NT2/D1 (cell line): ENCODE results near the gene NDUFV2.

ENCODE experiments used
- DNase-seq: peaks from one replicate; pipeline ENCODE4 v3.0.0-alpha.2; 2011; ENCODE audit warnings: low read depth, low spot score
- H3K27me3 ChIP-seq: 2 replicates; pipeline ENCODE4 v1.6.0; 2011; ENCODE audit warnings: mild to moderate bottlenecking; ENCODE audit not compliant: insufficient read length, insufficient read depth
- H3K36me3 ChIP-seq: 2 replicates; pipeline ENCODE4 v1.6.1; 2011; ENCODE audit warnings: mild to moderate bottlenecking, low read length, mixed read lengths; ENCODE audit not compliant: insufficient read depth, insufficient read length
- H3K4me1 ChIP-seq: 2 replicates; pipeline ENCODE4 v1.5.1; 2011; ENCODE audit not compliant: insufficient read depth, insufficient read length
- H3K4me3 ChIP-seq: 2 replicates; pipeline ENCODE4 v1.5.1; 2011; ENCODE audit warnings: low read depth; ENCODE audit not compliant: insufficient read length
- H3K9ac ChIP-seq: 2 replicates; pipeline ENCODE4 v1.6.0; 2011; ENCODE audit warnings: low read depth; ENCODE audit not compliant: insufficient read length
- H3K9me3 ChIP-seq: 2 replicates; pipeline ENCODE4 v1.5.1; 2011; ENCODE audit warnings: mild to moderate bottlenecking, low read length; ENCODE audit not compliant: insufficient read depth
- SUZ12 ChIP-seq: IDR thresholded peaks from 2 replicates; pipeline ENCODE4 v1.6.1; 2011; ENCODE audit not compliant: insufficient read length, insufficient read depth; ENCODE audit errors: extremely low read depth
- YY1 ChIP-seq: IDR thresholded peaks from 2 replicates; pipeline ENCODE4 v1.6.1; 2011; ENCODE audit not compliant: insufficient read length, insufficient read depth
- ZNF274 ChIP-seq: IDR thresholded peaks from 2 replicates; pipeline ENCODE4 v1.6.1; 2011; ENCODE audit warnings: mild to moderate bottlenecking, low read depth, low read length

The NDUFV2 gene

DNA sequence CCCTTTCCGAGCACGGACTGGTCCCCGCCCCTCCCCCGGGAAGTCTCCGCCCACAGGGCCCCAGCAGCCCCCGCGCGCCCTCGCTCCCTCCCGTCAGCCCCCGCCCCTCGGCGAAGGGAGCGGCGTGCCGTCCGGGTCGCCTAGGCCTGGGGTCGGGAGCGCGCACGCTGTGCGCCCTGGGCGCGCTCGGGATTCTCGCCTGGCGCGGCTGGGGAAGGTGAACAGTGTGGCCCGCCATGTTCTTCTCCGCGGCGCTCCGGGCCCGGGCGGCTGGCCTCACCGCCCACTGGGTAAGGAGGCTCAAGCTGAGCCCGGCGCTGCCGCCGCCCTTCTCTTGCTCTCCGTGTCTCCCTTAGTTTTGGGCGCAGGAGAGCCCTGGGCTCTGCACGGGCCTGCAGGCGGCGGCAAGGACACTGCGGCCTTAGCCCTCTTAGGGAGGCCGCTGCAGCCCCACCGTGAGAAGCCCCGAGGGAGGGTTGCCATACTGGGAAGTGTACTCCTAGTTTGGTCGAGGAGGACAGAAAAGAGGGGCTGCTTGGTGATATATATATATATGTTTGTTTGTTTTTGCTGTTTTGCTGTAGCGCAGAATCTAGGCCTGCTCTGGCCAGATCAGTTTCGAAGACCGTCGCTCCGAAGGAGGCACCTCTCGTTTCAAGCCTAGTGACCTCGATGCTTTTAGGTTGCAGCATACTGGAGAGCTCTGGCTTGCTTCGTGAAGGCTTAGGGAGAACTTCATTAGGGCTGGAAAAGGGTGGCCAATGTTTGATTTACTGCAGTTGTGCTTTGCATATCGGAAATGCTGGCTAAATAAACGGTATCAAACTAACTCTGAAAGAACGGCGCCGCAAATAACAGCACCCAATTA is at the start of gene NDUFV2:
TSS of gene NDUFV2 (plus strand) at position 192 of the 868 bp plus-strand sequence. CDS start at position 237, 45 bp downstream.
- H3K4me1 ChIP-seq, result no peaks in the 10 kb centered on the region
- H3K9me3 ChIP-seq, result no peaks in the 10 kb centered on the region
- DNase-seq, result peak; percentile 84
- H3K36me3 ChIP-seq, result peaks cover 4% of the 10 kb centered on the region
- H3K27me3 ChIP-seq, result no peaks in the 10 kb centered on the region
- peak within 1 kb of the TSS; percentile 78 for H3K4me3 ChIP-seq
- H3K9ac ChIP-seq, result peak within 1 kb of the TSS; percentile 93
- TF ChIP-seq YY1 (peak; percentile 13), ZNF274 (no peak)

DNA sequence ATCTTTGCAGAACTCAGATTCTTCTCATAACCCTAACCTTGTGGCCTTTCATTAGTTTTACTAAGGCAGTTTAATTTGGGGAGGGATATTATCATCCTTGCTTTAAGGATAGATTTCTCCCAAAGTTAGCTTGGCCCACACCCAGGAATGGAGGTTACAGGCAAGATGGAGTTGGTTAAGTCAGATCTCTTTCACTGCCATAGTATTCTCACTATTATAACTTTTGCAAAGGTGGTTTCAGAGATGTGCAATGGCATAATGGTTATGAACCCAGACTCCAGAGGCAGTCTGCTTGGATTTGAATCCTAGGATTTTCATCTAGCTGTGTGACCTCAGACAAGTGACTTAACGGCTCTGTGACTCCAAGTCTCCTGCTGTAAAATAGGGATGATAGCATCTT is 48.7 kb upstream of the NDUFV2 start:
- Histone ChIP-seq H3K4me1 (no peaks in the 10 kb centered on the region), H3K9ac (no peak overlapping the region), H3K36me3 (no peaks in the 10 kb centered on the region), H3K27me3 (no peaks in the 10 kb centered on the region), H3K4me3 (no peak overlapping the region), H3K9me3 (peaks cover 37% of the 10 kb centered on the region)
- no peak for TF ChIP-seq YY1
- TF ChIP-seq ZNF274, result no peak
- TF ChIP-seq SUZ12, result no peak
- no peak for DNase-seq

DNA sequence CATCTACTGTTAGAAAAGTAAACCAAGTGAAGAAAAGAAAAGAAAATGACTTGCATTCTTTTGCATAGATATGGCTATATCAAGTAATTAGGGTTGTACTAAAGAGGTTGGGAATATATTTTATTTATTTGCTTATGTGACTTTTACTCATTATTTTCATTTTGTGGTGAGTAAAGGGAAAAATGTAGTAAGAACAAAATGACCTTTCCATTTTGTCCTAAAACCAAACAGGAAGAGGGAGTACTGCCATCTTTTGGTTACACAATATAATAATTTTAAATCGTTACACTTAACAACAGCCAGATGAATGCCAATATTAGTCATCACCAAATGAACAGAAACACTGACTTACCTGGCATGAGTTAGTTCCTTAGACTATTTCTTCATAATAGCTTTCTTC is 47.3 kb upstream of the NDUFV2 start:
- H3K9ac ChIP-seq, result no peak overlapping the region
- no peaks in the 10 kb centered on the region for H3K27me3 ChIP-seq
- peaks cover 28% of the 10 kb centered on the region for H3K9me3 ChIP-seq
- DNase-seq, result no peak
- H3K36me3 ChIP-seq, result no peaks in the 10 kb centered on the region
- H3K4me3 ChIP-seq, result no peak overlapping the region
- H3K4me1 ChIP-seq, result no peaks in the 10 kb centered on the region
- TF ChIP-seq ZNF274 (no peak), YY1 (no peak), SUZ12 (no peak)

DNA sequence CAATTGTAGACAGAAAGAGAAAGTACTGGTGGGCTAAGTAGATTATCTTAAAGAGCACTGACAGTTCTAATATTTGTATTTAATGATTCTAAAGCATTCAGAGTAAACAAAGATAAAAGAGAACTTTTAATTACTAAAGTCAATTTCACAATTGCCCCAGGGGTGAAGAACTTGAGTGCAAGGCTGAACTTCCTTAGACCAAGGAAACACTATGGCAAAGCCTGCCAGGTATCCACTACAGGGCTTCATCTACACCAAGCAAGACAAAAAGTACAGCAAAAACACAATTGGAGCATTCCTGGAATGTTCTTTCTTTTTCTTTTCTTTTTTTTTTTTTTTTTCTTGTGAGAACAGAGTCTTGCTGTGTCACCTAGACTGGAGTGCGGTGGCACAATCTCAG is 46.9 kb upstream of the NDUFV2 start:
- TF ChIP-seq ZNF274, result no peak
- TF ChIP-seq YY1, result no peak
- TF ChIP-seq SUZ12, result no peak
- H3K4me1 ChIP-seq, result no peaks in the 10 kb centered on the region
- H3K36me3 ChIP-seq, result no peaks in the 10 kb centered on the region
- no peaks in the 10 kb centered on the region for H3K27me3 ChIP-seq
- DNase-seq, result no peak
- peaks cover 24% of the 10 kb centered on the region for H3K9me3 ChIP-seq
- no peak overlapping the region for H3K9ac ChIP-seq
- H3K4me3 ChIP-seq, result no peak overlapping the region

DNA sequence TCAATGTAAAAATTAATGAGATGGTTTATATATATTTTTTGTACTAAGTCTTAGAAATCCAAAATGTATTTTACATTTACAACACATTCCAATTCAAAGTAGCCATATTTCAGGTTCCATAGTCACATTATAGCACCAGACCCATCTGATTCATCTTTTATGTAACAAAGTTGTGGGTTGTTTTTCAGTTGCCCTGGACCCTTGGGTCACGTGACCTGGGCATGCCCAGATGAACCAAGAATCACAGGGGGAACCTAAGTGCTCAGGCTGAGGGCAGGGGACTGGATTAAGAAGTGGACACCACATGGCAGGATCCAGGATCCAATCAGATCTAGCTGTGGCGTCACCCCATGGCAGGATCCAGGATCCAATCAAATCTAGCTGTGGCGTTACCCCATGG is 44.9 kb upstream of the NDUFV2 start:
- no peaks in the 10 kb centered on the region for H3K36me3 ChIP-seq
- no peaks in the 10 kb centered on the region for H3K4me1 ChIP-seq
- no peak for DNase-seq
- no peaks in the 10 kb centered on the region for H3K27me3 ChIP-seq
- no peak for TF ChIP-seq SUZ12
- TF ChIP-seq ZNF274, result no peak
- no peak for TF ChIP-seq YY1
- H3K9me3 ChIP-seq, result peaks cover 9% of the 10 kb centered on the region
- no peak overlapping the region for H3K4me3 ChIP-seq
- H3K9ac ChIP-seq, result no peak overlapping the region

DNA sequence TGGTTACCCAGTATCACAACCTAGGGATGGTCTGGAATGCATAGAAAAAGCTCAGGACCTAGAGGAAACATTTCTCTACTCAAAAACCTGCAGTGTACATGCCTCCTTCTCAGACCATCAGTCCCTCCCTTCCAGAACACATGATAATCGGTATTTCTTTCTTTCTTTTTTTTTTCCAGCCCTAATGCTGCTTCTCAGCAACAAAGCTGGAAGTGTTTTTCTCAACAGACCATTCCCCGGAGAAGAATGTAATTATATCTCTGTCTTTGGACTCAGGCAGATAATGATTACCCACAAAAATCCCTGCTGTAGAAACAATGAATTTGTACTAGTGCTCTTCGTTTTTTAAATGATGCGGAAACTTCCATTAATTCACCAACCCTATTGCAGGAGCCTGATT is 44.1 kb upstream of the NDUFV2 start:
- TF ChIP-seq SUZ12 (no peak), ZNF274 (no peak), YY1 (no peak)
- Histone ChIP-seq H3K9me3 (peaks cover 1% of the 10 kb centered on the region; the same call in 1 of the 2 replicates), H3K4me3 (no peak overlapping the region), H3K9ac (no peak overlapping the region), H3K36me3 (no peaks in the 10 kb centered on the region), H3K4me1 (no peaks in the 10 kb centered on the region), H3K27me3 (no peaks in the 10 kb centered on the region)
- DNase-seq, result no peak

DNA sequence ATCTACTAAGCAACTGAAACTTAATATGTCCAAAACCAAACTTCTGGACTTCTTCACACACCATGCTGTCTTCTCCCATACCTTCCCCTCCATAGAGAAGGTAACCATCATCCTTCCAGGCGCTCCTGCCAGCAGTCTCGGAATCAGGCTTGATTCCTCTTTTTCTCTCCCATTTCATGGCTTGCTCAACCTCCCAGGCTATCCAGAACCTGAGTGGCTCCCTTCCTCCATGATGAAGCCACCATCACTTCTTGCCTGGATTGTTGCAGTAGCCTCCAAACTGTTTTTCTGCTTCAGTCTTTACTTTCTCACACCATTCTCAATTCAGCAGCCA is 40.1 kb upstream of the NDUFV2 start:
- no peak for TF ChIP-seq YY1
- no peak for TF ChIP-seq SUZ12
- H3K27me3 ChIP-seq, result no peaks in the 10 kb centered on the region
- H3K9me3 ChIP-seq, result no peaks in the 10 kb centered on the region; the same call in 1 of the 2 replicates
- no peak overlapping the region for H3K9ac ChIP-seq
- H3K36me3 ChIP-seq, result no peaks in the 10 kb centered on the region
- no peaks in the 10 kb centered on the region for H3K4me1 ChIP-seq
- no peak for DNase-seq
- H3K4me3 ChIP-seq, result no peak overlapping the region
